ENCODE data around the gene SRPK2.
"Not testable (repeated sequence)": the region's sequence is repeated elsewhere in the genome, so short reads cannot be mapped to it uniquely, and the experiment has no call there.

The SRPK2 gene

GRCh38 chr7:105216786-105217185 lies 171.9 kb downstream of the SRPK2 start:
- no peak for DNase-seq

- DNase-seq: no peak
Measured at GRCh38 chr7:105215821-105216220, 172.9 kb downstream of the SRPK2 start.

DNA sequence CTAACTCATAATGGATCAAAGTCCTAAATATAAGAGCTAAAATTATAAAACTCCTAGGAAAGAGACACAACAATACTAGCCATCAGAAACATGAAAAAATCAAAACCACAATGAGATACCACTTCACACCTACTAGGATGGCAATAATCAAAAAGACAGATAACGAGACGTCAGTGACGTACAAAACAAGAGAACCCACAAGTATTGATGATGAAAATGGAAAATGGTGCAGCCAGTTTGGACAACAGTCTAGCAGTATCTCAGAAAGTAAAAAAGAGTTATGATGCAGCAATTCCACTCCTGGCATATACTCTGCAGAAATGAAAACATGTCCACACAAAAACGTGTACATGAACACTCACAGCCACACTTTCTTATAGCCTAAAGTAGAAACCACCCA lies 173.5 kb downstream of the SRPK2 start:
- DNase-seq: no peak

DNA sequence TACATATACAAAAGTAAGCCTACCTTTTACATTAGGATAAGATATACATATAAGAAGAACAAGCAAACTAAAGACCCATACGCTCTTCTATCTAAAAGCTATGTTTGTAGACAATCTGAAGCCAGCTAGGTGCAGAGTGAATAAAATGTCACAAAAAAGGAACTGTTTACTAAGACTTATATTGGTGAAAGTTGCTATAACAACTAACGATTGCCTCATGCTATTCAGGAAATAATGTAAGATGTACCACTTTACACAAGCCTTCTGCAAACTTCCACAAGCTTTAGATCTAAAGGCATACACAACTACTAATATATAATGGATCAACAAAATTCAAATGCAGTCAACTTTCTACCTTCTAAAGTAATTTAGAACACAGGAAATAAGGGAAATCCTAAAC lies 175.1 kb downstream of the SRPK2 start:
- DNase-seq: peak; percentile 75 to 76

GRCh38 chr7:105212212-105212611 lies 176.5 kb downstream of the SRPK2 start:
- no peak for DNase-seq

DNA sequence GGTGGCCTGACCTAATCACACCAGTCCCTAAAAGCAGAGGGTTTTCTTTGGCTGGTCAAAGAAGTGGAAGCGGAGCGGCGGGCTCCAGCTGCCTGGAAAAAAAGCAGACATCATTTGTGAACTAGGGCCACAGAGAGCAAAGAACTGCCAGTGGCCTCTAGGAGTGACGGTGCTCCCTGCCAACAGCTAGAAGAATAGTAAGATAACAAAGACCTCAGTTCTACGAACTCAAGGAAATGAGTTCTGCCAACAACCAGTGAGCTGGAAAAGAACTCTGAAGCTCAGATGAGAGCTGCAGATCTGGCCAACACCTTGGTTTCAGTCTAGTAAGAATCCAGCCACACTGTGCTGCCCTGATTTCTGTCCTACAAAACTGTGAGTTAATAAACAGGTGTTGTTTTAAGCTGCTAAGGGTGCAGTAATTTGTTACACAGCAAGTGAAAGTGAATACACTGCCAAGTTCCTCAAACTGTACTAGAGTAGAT lies 178.0 kb downstream of the SRPK2 start:
- DNase-seq: peak in 1 of 2 experiments; percentile 3

GRCh38 chr7:105209870-105210269 lies 178.9 kb downstream of the SRPK2 start:
- no peak for DNase-seq

- no peak for DNase-seq
Measured at GRCh38 chr7:105209433-105209832, 179.3 kb downstream of the SRPK2 start.

DNA sequence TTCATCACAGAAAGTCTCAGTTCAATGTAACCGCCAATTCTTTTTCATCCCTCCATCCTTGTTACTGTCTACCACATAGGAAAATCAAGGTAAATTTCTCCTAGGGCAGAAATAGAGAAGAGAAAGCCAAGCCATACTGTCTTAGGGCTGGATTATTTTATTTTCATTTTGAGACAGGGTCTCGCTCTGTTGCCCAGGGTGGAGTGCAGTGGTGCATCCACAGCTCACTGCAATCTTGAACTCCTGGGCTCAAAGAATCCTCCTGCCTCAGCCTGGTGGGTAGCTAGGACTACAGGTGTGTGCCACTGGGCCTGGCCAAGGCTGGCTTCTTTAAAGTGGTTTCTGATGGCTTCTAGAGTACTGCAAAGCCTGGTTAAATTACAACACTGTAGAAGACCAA lies 181.7 kb downstream of the SRPK2 start:
- no peak for DNase-seq

GRCh38 chr7:105205592-105206237 lies 183.0 kb downstream of the SRPK2 start:
- peak in 1 of 2 experiments; percentile 23 for DNase-seq

- no peak for DNase-seq
Measured at GRCh38 chr7:105204953-105205352, 183.8 kb downstream of the SRPK2 start.

DNA sequence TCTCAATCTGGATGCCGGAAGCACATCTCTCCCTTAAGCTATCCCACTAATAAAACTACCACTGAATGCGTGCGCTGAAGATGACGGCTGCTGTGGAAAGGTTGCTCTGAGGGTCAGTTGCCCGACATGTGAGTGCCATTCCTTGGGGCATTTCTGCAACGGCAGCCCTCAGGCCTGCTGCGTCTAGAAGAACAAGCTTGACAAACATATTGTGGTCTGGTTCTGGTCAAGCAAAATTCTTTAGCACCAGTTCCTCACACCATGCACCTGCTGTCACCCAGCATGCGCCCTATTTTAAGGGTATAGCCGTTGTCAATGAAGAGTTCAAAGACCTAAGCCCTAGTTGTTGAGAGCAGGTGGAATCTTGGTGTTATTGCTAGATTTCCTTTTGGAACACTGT lies 184.2 kb downstream of the SRPK2 start:
- DNase-seq: no peak

- no peak for DNase-seq
Measured at GRCh38 chr7:105202616-105203015, 186.1 kb downstream of the SRPK2 start.

DNA sequence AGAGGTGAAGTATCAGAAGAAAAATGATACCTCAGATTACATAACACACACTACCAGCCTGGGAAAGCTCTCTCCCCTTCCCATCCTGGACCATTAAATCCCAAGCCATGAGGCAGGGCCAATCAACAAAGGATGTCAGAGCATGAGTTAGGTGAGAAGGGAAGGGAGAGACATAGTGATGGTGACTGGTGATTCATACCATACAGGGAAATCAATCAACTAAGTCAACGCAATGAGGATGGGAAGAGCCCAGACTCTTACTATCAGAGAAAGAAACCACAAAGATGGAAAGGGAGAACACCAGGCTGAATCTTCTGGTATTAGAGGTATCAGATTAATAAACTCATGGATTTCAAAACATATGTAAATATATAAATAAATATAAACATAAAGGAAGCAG lies 189.3 kb downstream of the SRPK2 start:
- no peak for DNase-seq

GRCh38 chr7:105198223-105198622 lies 190.5 kb downstream of the SRPK2 start:
- no peak for DNase-seq

DNA sequence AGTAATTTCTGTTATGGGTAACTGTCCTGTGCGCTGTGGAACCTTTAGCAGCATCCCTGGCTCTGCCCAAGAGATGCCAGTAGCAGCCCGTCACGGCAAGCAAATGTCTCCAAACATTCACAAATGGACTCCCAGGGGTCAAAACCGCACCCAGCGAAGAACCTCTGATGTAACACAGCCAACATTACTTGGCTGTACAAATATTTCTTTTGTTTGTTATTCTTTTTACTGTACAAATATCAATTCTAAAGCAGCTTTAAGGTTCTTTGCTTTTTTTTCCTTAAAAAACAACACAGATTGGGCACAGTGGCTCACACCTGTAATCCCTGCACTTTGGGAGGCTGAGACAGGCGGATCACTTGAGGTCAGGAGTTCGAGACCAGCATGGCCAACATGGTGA lies 192.2 kb downstream of the SRPK2 start:
- DNase-seq: no peak

DNA sequence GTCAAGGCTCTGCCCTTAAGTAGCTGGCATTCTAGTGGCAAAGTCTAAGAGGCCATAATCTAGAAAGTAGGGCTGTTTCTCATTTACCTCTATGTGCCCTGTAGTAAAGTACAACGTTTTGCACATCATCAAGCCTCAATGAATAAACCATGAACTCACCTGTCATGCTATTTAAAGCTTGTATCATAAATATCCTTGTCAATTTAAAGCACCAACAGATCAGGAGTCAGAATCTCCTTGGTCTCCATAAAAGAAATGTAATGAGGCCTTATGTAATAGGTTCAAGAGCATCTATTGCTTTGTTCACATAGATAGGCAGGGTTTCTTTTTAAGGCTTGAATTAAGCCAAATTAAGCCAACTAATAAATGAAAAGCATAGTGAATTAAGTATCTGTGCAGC lies 192.8 kb downstream of the SRPK2 start:
- no peak for DNase-seq

- DNase-seq: not testable (repeated sequence)
Measured at GRCh38 chr7:105194959-105195358, 193.8 kb downstream of the SRPK2 start.

GRCh38 chr7:105191331-105191730 lies 197.4 kb downstream of the SRPK2 start:
- no peak for DNase-seq

- no peak for DNase-seq
Measured at GRCh38 chr7:105189859-105190492, 198.7 kb downstream of the SRPK2 start.

GRCh38 chr7:105188201-105188600 lies 200.5 kb downstream of the SRPK2 start:
- DNase-seq: no peak

GRCh38 chr7:105187302-105188169 lies 201.2 kb downstream of the SRPK2 start:
- no peak for DNase-seq

DNA sequence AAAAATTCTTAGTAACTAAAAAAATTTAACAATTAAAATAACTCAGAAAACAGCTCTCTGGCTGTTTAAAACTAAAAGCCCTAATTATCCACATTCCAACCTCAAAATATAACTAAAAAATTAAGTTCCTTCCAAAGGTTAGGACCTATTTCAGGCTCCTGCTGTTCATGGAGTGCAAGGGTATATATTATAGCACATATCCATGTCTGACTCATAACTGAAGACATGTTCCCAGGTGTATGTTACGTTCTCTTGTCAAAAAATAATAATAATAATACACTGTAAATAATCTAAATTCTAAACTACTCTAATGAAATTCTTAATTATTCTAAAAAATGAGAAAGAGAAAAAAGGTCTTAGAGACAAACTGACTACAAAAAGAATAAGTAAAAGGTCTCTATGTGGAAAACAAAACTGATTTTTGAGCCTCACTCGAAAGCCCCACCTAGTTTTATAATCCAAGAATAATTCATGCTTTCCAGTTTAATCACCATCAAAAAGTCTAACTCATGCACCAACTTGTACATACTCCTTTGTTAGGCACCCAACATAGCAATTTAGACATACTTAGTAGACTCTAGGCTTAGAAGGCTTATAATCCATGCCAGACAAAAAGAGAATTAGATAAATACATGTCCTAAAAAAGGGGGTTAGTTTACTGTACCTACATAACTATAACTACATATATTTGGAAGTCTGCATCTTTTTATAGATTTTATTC lies 203.3 kb downstream of the SRPK2 start:
- DNase-seq: no peak

Measured in Kasumi-1 (cell line).